ENCODE measurements around the gene CUL2. TPM values are rescaled to one million over a fixed set of nuclear protein-coding genes. Genes with fewer than 3 reads are reported as not detected.
"Not testable (repeated sequence)": the region's sequence is repeated elsewhere in the genome, so short reads cannot be mapped to it uniquely, and the experiment has no call there.

Gene CUL2
- total RNA-seq, 1 experiment from 2014 or later = 15.9 TPM

GRCh38 chr10:35096312-35096711 is 6.2 kb upstream of the CUL2 start:
- Histone ChIP-seq H3K4me2 (ENCODE audit: low read depth, low read length, poor library complexity, severe bottlenecking) (no peak overlapping the region), H3K9ac (ENCODE audit: low read length) (no peak overlapping the region), H3K27ac (ENCODE audit: low read length) (no peak overlapping the region), H4K20me1 (ENCODE audit: insufficient read depth, low read depth, low read length) (no peaks in the 10 kb centered on the region), H3K27me3 (ENCODE audit: low read length) (no peaks in the 10 kb centered on the region), H3K9me2 (replicated peaks; ENCODE audit: insufficient read depth, low read length) (no peaks in the 10 kb centered on the region), H3K79me2 (ENCODE audit: low read length) (no peaks in the 10 kb centered on the region), H2AFZ (ENCODE audit: low read length) (no peak overlapping the region), H3K36me3 (ENCODE audit: insufficient read depth, low read length) (no peaks in the 10 kb centered on the region), H3K4me3 (ENCODE audit: low read length) (no peak overlapping the region), H3K9me3 (ENCODE audit: low read length) (0 out of 2 replicates have a peak, but pooled peaks cover 4% of the 10 kb centered on the region), H3K4me1 (ENCODE audit: low read length) (peaks cover under 1% of the 10 kb centered on the region; the same call in 1 of the 2 replicates)
- no peak for DNase-seq

DNA sequence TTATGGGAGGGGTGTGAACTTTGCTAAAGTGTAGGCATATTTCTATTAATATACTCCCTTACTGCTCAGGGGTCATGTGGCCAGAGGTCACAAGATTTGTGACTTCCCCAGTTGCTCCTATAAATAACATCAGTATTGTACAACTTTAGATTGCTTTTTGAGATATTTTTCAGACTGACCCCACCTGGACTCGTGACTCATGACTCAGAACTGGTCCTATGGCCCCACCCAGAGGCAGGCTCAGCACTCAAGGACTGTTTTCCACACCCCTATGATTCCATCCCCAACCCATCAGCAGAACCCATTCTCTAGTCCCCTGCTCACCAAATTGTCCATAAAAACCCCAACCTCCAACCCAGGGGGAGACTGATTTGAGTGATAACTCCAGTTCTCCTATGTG is 2.7 kb upstream of the CUL2 start:
- Histone ChIP-seq H3K27me3 (ENCODE audit: low read length) (no peaks in the 10 kb centered on the region), H3K9ac (ENCODE audit: low read length) (no peak overlapping the region), H4K20me1 (ENCODE audit: insufficient read depth, low read depth, low read length) (no peaks in the 10 kb centered on the region), H3K4me3 (ENCODE audit: low read length) (no peak overlapping the region), H3K27ac (ENCODE audit: low read length) (no peak overlapping the region), H3K4me2 (ENCODE audit: low read depth, low read length, poor library complexity, severe bottlenecking) (no peak overlapping the region), H3K79me2 (ENCODE audit: low read length) (peaks cover 22% of the 10 kb centered on the region), H3K36me3 (ENCODE audit: insufficient read depth, low read length) (no peaks in the 10 kb centered on the region), H3K9me3 (ENCODE audit: low read length) (0 out of 2 replicates have a peak, but pooled peaks cover 4% of the 10 kb centered on the region), H3K9me2 (replicated peaks; ENCODE audit: insufficient read depth, low read length) (no peaks in the 10 kb centered on the region), H3K4me1 (ENCODE audit: low read length) (peaks cover 20% of the 10 kb centered on the region), H2AFZ (ENCODE audit: low read length) (no peak overlapping the region)
- DNase-seq = no peak

DNA sequence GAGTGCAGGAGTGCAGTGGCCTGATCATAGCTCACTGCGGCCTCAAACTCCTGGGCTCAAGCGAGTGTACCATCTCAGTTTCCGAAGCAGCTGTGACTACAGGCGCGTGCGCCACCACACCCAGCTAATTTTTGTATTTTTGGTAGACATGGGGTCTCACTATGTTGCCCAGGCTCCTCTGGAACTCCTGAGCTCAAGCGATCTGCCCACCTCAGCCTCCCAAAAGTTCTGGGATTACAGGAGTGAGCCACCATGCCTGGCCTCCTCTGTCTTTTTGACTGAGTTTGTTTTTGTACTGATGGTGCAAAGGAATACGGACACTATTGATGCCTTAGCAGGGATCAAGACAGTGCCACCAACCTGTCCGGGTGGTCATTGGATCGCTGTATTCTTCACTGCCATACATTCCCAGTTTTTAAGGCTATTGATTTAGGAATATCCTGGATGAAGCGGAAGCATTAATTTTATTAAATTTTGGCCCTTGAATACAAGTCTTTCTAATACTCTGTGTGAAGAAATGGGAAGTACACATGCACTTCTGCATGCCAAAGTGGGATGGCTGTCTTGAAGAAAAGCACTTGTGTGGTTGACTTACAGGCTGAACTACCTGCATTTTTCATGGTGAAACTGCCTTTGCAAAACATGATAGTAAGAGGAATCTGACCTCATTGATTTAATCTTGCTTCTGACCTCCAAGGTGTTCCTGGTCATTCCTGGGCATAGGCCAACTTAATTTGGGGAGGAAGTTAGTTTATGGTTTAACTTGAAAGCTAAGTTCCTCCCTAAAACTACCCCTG is 2.1 kb upstream of the CUL2 start:
- H3K9ac ChIP-seq (ENCODE audit: low read length) = no peak overlapping the region
- no peaks in the 10 kb centered on the region for H4K20me1 ChIP-seq (ENCODE audit: insufficient read depth, low read depth, low read length)
- H2AFZ ChIP-seq (ENCODE audit: low read length) = no peak overlapping the region

GRCh38 chr10:35089611-35090161 is 455 bp downstream of the CUL2 start:
- H2AFZ ChIP-seq (ENCODE audit: low read length) = peak overlapping the region; percentile 94
- peak overlapping the region; percentile 96 for H3K4me3 ChIP-seq (ENCODE audit: low read length)
- H3K9me3 ChIP-seq (ENCODE audit: low read length) = 0 out of 2 replicates have a peak, but pooled peaks cover 4% of the 10 kb centered on the region
- no peaks in the 10 kb centered on the region for H3K36me3 ChIP-seq (ENCODE audit: insufficient read depth, low read length)
- peak overlapping the region; percentile 39; the same call in 1 of the 2 replicates for H3K27ac ChIP-seq (ENCODE audit: low read length)
- H3K9me2 ChIP-seq (replicated peaks; ENCODE audit: insufficient read depth, low read length) = no peaks in the 10 kb centered on the region
- peak; percentile 73 for DNase-seq
- H4K20me1 ChIP-seq (ENCODE audit: insufficient read depth, low read depth, low read length) = no peaks in the 10 kb centered on the region
- H3K4me2 ChIP-seq (ENCODE audit: low read depth, low read length, poor library complexity, severe bottlenecking) = peak overlapping the region; percentile 90
- H3K27me3 ChIP-seq (ENCODE audit: low read length) = no peaks in the 10 kb centered on the region
- H3K9ac ChIP-seq (ENCODE audit: low read length) = peak overlapping the region; percentile 90
- peaks cover 52% of the 10 kb centered on the region for H3K79me2 ChIP-seq (ENCODE audit: low read length)
- peaks cover 20% of the 10 kb centered on the region for H3K4me1 ChIP-seq (ENCODE audit: low read length)

More for the DNA sequence above, 2.1 kb upstream of the CUL2 start:
- no peak for DNase-seq
- H3K4me3 ChIP-seq (ENCODE audit: low read length) = no peak overlapping the region
- H3K27ac ChIP-seq (ENCODE audit: low read length) = no peak overlapping the region
- H3K4me2 ChIP-seq (ENCODE audit: low read depth, low read length, poor library complexity, severe bottlenecking) = no peak overlapping the region
- no peaks in the 10 kb centered on the region for H3K27me3 ChIP-seq (ENCODE audit: low read length)
- no peaks in the 10 kb centered on the region for H3K9me2 ChIP-seq (replicated peaks; ENCODE audit: insufficient read depth, low read length)
- no peaks in the 10 kb centered on the region for H3K36me3 ChIP-seq (ENCODE audit: insufficient read depth, low read length)
- 0 out of 2 replicates have a peak, but pooled peaks cover 4% of the 10 kb centered on the region for H3K9me3 ChIP-seq (ENCODE audit: low read length)
- H3K4me1 ChIP-seq (ENCODE audit: low read length) = peaks cover 20% of the 10 kb centered on the region
- peaks cover 29% of the 10 kb centered on the region for H3K79me2 ChIP-seq (ENCODE audit: low read length)

- Histone ChIP-seq H3K79me2 (ENCODE audit: low read length) (peaks cover 96% of the 10 kb centered on the region), H3K4me1 (ENCODE audit: low read length) (no peaks in the 10 kb centered on the region), H3K9me3 (ENCODE audit: low read length) (no peaks in the 10 kb centered on the region), H3K4me3 (ENCODE audit: low read length) (no peak overlapping the region), H3K27ac (ENCODE audit: low read length) (no peak overlapping the region), H3K36me3 (ENCODE audit: insufficient read depth, low read length) (no peaks in the 10 kb centered on the region), H3K4me2 (ENCODE audit: low read depth, low read length, poor library complexity, severe bottlenecking) (no peak overlapping the region), H3K27me3 (ENCODE audit: low read length) (no peaks in the 10 kb centered on the region), H3K9me2 (replicated peaks; ENCODE audit: insufficient read depth, low read length) (no peaks in the 10 kb centered on the region), H4K20me1 (ENCODE audit: insufficient read depth, low read depth, low read length) (no peaks in the 10 kb centered on the region), H2AFZ (ENCODE audit: low read length) (no peak overlapping the region), H3K9ac (ENCODE audit: low read length) (no peak overlapping the region)
- no peak for DNase-seq
Measured at GRCh38 chr10:35083242-35083641, 6.9 kb downstream of the CUL2 start.

DNA sequence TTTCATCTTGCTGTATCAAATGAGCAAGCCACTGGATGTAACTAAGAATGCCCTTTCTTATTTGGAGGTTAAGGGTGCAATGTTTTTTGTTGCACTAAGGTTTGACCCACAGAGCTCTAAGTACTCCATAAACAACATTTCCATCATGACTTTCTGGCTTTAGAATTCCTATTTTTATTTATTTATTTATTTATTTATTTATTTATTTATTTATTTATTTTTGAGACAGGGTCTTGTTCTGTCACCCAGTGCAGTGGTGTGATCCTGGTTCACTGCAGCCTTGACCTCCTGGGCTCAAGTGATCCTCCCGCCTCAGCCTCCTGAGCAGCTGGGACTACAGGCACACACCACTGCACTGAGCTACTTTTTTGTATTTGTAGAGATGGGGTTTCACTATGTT is 9.9 kb downstream of the CUL2 start:
- H3K9ac ChIP-seq (ENCODE audit: low read length); H3K9me2 ChIP-seq (replicated peaks; ENCODE audit: insufficient read depth, low read length); H3K9me3 ChIP-seq (ENCODE audit: low read length); H4K20me1 ChIP-seq (ENCODE audit: insufficient read depth, low read depth, low read length); H3K27ac ChIP-seq (ENCODE audit: low read length); H3K4me2 ChIP-seq (ENCODE audit: low read depth, low read length, poor library complexity, severe bottlenecking); H3K4me1 ChIP-seq (ENCODE audit: low read length); H2AFZ ChIP-seq (ENCODE audit: low read length); H3K27me3 ChIP-seq (ENCODE audit: low read length); H3K36me3 ChIP-seq (ENCODE audit: insufficient read depth, low read length); DNase-seq; H3K4me3 ChIP-seq (ENCODE audit: low read length): not testable (repeated sequence)
- H3K79me2 ChIP-seq (ENCODE audit: low read length) = peaks cover 91% of the 10 kb centered on the region

GRCh38 chr10:35079763-35080162 is 10.4 kb downstream of the CUL2 start:
- H4K20me1 ChIP-seq (ENCODE audit: insufficient read depth, low read depth, low read length) = no peaks in the 10 kb centered on the region
- peaks cover 93% of the 10 kb centered on the region for H3K79me2 ChIP-seq (ENCODE audit: low read length)
- H2AFZ ChIP-seq (ENCODE audit: low read length) = no peak overlapping the region
- no peaks in the 10 kb centered on the region for H3K27me3 ChIP-seq (ENCODE audit: low read length)
- H3K4me2 ChIP-seq (ENCODE audit: low read depth, low read length, poor library complexity, severe bottlenecking) = no peak overlapping the region
- H3K36me3 ChIP-seq (ENCODE audit: insufficient read depth, low read length) = no peaks in the 10 kb centered on the region
- H3K4me1 ChIP-seq (ENCODE audit: low read length) = no peaks in the 10 kb centered on the region
- H3K9me3 ChIP-seq (ENCODE audit: low read length) = no peaks in the 10 kb centered on the region
- no peak overlapping the region for H3K4me3 ChIP-seq (ENCODE audit: low read length)
- H3K9ac ChIP-seq (ENCODE audit: low read length) = no peak overlapping the region
- no peak overlapping the region for H3K27ac ChIP-seq (ENCODE audit: low read length)
- DNase-seq = no peak
- no peaks in the 10 kb centered on the region for H3K9me2 ChIP-seq (replicated peaks; ENCODE audit: insufficient read depth, low read length)

- no peaks in the 10 kb centered on the region for H4K20me1 ChIP-seq (ENCODE audit: insufficient read depth, low read depth, low read length)
- H3K9me3 ChIP-seq (ENCODE audit: low read length) = no peaks in the 10 kb centered on the region
- no peaks in the 10 kb centered on the region for H3K4me1 ChIP-seq (ENCODE audit: low read length)
- no peaks in the 10 kb centered on the region for H3K9me2 ChIP-seq (replicated peaks; ENCODE audit: insufficient read depth, low read length)
- peaks cover 93% of the 10 kb centered on the region for H3K79me2 ChIP-seq (ENCODE audit: low read length)
- H3K36me3 ChIP-seq (ENCODE audit: insufficient read depth, low read length) = no peaks in the 10 kb centered on the region
- no peaks in the 10 kb centered on the region for H3K27me3 ChIP-seq (ENCODE audit: low read length)
- H3K4me3 ChIP-seq (ENCODE audit: low read length) = no peak overlapping the region
- DNase-seq = no peak
- no peak overlapping the region for H2AFZ ChIP-seq (ENCODE audit: low read length)
- no peak overlapping the region for H3K4me2 ChIP-seq (ENCODE audit: low read depth, low read length, poor library complexity, severe bottlenecking)
- no peak overlapping the region for H3K27ac ChIP-seq (ENCODE audit: low read length)
- H3K9ac ChIP-seq (ENCODE audit: low read length) = no peak overlapping the region
Measured at GRCh38 chr10:35079265-35079664, 10.9 kb downstream of the CUL2 start.
